Measurements from ENCODE around the gene KLHL33.
"Not testable (repeated sequence)": the region's sequence is repeated elsewhere in the genome, so short reads cannot be mapped to it uniquely, and the experiment has no call there.

KLHL33 gene

GRCh38 chr14:20446889-20447288 lies 10.9 kb upstream of the KLHL33 start:
- 95 to 97% methylated on average over 5 of the region's 5 CpGs for WGBS, 2 experiments
- no peaks in the 10 kb centered on the region for H3K4me1 ChIP-seq (ENCODE audit: control insufficient read depth, insufficient read depth, low read length)
- peaks cover 48% of the 10 kb centered on the region for H3K36me3 ChIP-seq (ENCODE audit: control insufficient read depth, insufficient read depth, low read length)
- H3K27me3 ChIP-seq (ENCODE audit: control insufficient read depth, insufficient read depth, low read length, poor library complexity, severe bottlenecking) = no peaks in the 10 kb centered on the region
- no peaks in the 10 kb centered on the region for H3K9me3 ChIP-seq (ENCODE audit: control insufficient read depth, low read length)
- no peak overlapping the region for H3K4me3 ChIP-seq (ENCODE audit: insufficient read depth, low read depth, low read length)
- no peak overlapping the region for H3K27ac ChIP-seq (ENCODE audit: insufficient read depth, low read depth, low read length, poor library complexity, severe bottlenecking)

- H3K4me3 ChIP-seq (ENCODE audit: insufficient read depth, low read depth, low read length); H3K9me3 ChIP-seq (ENCODE audit: control insufficient read depth, low read length); H3K27ac ChIP-seq (ENCODE audit: insufficient read depth, low read depth, low read length, poor library complexity, severe bottlenecking); H3K27me3 ChIP-seq (ENCODE audit: control insufficient read depth, insufficient read depth, low read length, poor library complexity, severe bottlenecking); H3K4me1 ChIP-seq (ENCODE audit: control insufficient read depth, insufficient read depth, low read length): not testable (repeated sequence)
- WGBS, 2 experiments = 87 to 96% methylated on average over 1 to 2 of the region's 4 CpGs
- peaks cover 28% of the 10 kb centered on the region for H3K36me3 ChIP-seq (ENCODE audit: control insufficient read depth, insufficient read depth, low read length)
Observed at GRCh38 chr14:20443650-20444049, 7.7 kb upstream of the KLHL33 start.

- WGBS, 2 experiments = 95 to 98% methylated on average over 2 of the region's 2 CpGs
- Histone ChIP-seq H3K27ac (ENCODE audit: insufficient read depth, low read depth, low read length, poor library complexity, severe bottlenecking) (no peak overlapping the region), H3K4me1 (ENCODE audit: control insufficient read depth, insufficient read depth, low read length) (no peaks in the 10 kb centered on the region), H3K4me3 (ENCODE audit: insufficient read depth, low read depth, low read length) (no peak overlapping the region), H3K9me3 (ENCODE audit: control insufficient read depth, low read length) (no peaks in the 10 kb centered on the region), H3K36me3 (ENCODE audit: control insufficient read depth, insufficient read depth, low read length) (peaks cover 7% of the 10 kb centered on the region), H3K27me3 (ENCODE audit: control insufficient read depth, insufficient read depth, low read length, poor library complexity, severe bottlenecking) (no peaks in the 10 kb centered on the region)
Observed at GRCh38 chr14:20441461-20441860, 5.5 kb upstream of the KLHL33 start.

GRCh38 chr14:20440882-20441281 lies 4.9 kb upstream of the KLHL33 start:
- Histone ChIP-seq H3K27me3 (ENCODE audit: control insufficient read depth, insufficient read depth, low read length, poor library complexity, severe bottlenecking) (no peaks in the 10 kb centered on the region), H3K27ac (ENCODE audit: insufficient read depth, low read depth, low read length, poor library complexity, severe bottlenecking) (no peak overlapping the region), H3K36me3 (ENCODE audit: control insufficient read depth, insufficient read depth, low read length) (peaks cover 1% of the 10 kb centered on the region), H3K4me1 (ENCODE audit: control insufficient read depth, insufficient read depth, low read length) (no peaks in the 10 kb centered on the region), H3K4me3 (ENCODE audit: insufficient read depth, low read depth, low read length) (no peak overlapping the region), H3K9me3 (ENCODE audit: control insufficient read depth, low read length) (no peaks in the 10 kb centered on the region)
- 89 to 95% methylated on average over 5 of the region's 5 CpGs for WGBS, 2 experiments

- Histone ChIP-seq H3K4me3 (ENCODE audit: insufficient read depth, low read depth, low read length) (no peak overlapping the region), H3K27ac (ENCODE audit: insufficient read depth, low read depth, low read length, poor library complexity, severe bottlenecking) (no peak overlapping the region), H3K27me3 (ENCODE audit: control insufficient read depth, insufficient read depth, low read length, poor library complexity, severe bottlenecking) (no peaks in the 10 kb centered on the region), H3K4me1 (ENCODE audit: control insufficient read depth, insufficient read depth, low read length) (no peaks in the 10 kb centered on the region), H3K36me3 (ENCODE audit: control insufficient read depth, insufficient read depth, low read length) (no peaks in the 10 kb centered on the region), H3K9me3 (ENCODE audit: control insufficient read depth, low read length) (no peaks in the 10 kb centered on the region)
- WGBS, 2 experiments = 91 to 92% methylated on average over 5 of the region's 5 CpGs
Observed at GRCh38 chr14:20440465-20440864, 4.5 kb upstream of the KLHL33 start.

GRCh38 chr14:20438664-20439063 lies 2.7 kb upstream of the KLHL33 start:
- Histone ChIP-seq H3K36me3 (ENCODE audit: control insufficient read depth, insufficient read depth, low read length) (no peaks in the 10 kb centered on the region), H3K27ac (ENCODE audit: insufficient read depth, low read depth, low read length, poor library complexity, severe bottlenecking) (no peak overlapping the region), H3K27me3 (ENCODE audit: control insufficient read depth, insufficient read depth, low read length, poor library complexity, severe bottlenecking) (no peaks in the 10 kb centered on the region), H3K4me3 (ENCODE audit: insufficient read depth, low read depth, low read length) (no peak overlapping the region), H3K4me1 (ENCODE audit: control insufficient read depth, insufficient read depth, low read length) (no peaks in the 10 kb centered on the region), H3K9me3 (ENCODE audit: control insufficient read depth, low read length) (no peaks in the 10 kb centered on the region)
- WGBS, 2 experiments = 95 to 98% methylated on average over 7 of the region's 7 CpGs

GRCh38 chr14:20436363-20436755 lies 393 bp upstream of the KLHL33 start:
- H3K27me3 ChIP-seq (ENCODE audit: control insufficient read depth, insufficient read depth, low read length, poor library complexity, severe bottlenecking) = no peaks in the 10 kb centered on the region
- no peaks in the 10 kb centered on the region for H3K4me1 ChIP-seq (ENCODE audit: control insufficient read depth, insufficient read depth, low read length)
- H3K9me3 ChIP-seq (ENCODE audit: control insufficient read depth, low read length) = no peaks in the 10 kb centered on the region
- no peak overlapping the region for H3K27ac ChIP-seq (ENCODE audit: insufficient read depth, low read depth, low read length, poor library complexity, severe bottlenecking)
- H3K4me3 ChIP-seq (ENCODE audit: insufficient read depth, low read depth, low read length) = no peak overlapping the region
- WGBS, 2 experiments = 88 to 89% methylated on average over 4 of the region's 4 CpGs
- no peaks in the 10 kb centered on the region for H3K36me3 ChIP-seq (ENCODE audit: control insufficient read depth, insufficient read depth, low read length)

GRCh38 chr14:20434701-20435581 lies 1.0 kb downstream of the KLHL33 start:
- no peaks in the 10 kb centered on the region for H3K9me3 ChIP-seq (ENCODE audit: control insufficient read depth, low read length)
- WGBS, 2 experiments = 88 to 92% methylated on average over 44 of the region's 44 CpGs
- no peaks in the 10 kb centered on the region for H3K36me3 ChIP-seq (ENCODE audit: control insufficient read depth, insufficient read depth, low read length)
- no peak overlapping the region for H3K27ac ChIP-seq (ENCODE audit: insufficient read depth, low read depth, low read length, poor library complexity, severe bottlenecking)
- no peaks in the 10 kb centered on the region for H3K27me3 ChIP-seq (ENCODE audit: control insufficient read depth, insufficient read depth, low read length, poor library complexity, severe bottlenecking)
- no peaks in the 10 kb centered on the region for H3K4me1 ChIP-seq (ENCODE audit: control insufficient read depth, insufficient read depth, low read length)
- H3K4me3 ChIP-seq (ENCODE audit: insufficient read depth, low read depth, low read length) = no peak overlapping the region

- 92 to 93% methylated on average over 30 of the region's 30 CpGs for WGBS, 2 experiments
- H3K36me3 ChIP-seq (ENCODE audit: control insufficient read depth, insufficient read depth, low read length) = no peaks in the 10 kb centered on the region
- no peaks in the 10 kb centered on the region for H3K4me1 ChIP-seq (ENCODE audit: control insufficient read depth, insufficient read depth, low read length)
- no peaks in the 10 kb centered on the region for H3K27me3 ChIP-seq (ENCODE audit: control insufficient read depth, insufficient read depth, low read length, poor library complexity, severe bottlenecking)
- no peak overlapping the region for H3K27ac ChIP-seq (ENCODE audit: insufficient read depth, low read depth, low read length, poor library complexity, severe bottlenecking)
- no peaks in the 10 kb centered on the region for H3K9me3 ChIP-seq (ENCODE audit: control insufficient read depth, low read length)
- H3K4me3 ChIP-seq (ENCODE audit: insufficient read depth, low read depth, low read length) = no peak overlapping the region
Observed at GRCh38 chr14:20429801-20430669, 5.9 kb downstream of the KLHL33 start.

- no peaks in the 10 kb centered on the region for H3K27me3 ChIP-seq (ENCODE audit: control insufficient read depth, insufficient read depth, low read length, poor library complexity, severe bottlenecking)
- H3K27ac ChIP-seq (ENCODE audit: insufficient read depth, low read depth, low read length, poor library complexity, severe bottlenecking) = no peak overlapping the region
- no peaks in the 10 kb centered on the region for H3K4me1 ChIP-seq (ENCODE audit: control insufficient read depth, insufficient read depth, low read length)
- WGBS, 2 experiments = 69 to 76% methylated on average over 5 of the region's 5 CpGs
- no peaks in the 10 kb centered on the region for H3K9me3 ChIP-seq (ENCODE audit: control insufficient read depth, low read length)
- no peaks in the 10 kb centered on the region for H3K36me3 ChIP-seq (ENCODE audit: control insufficient read depth, insufficient read depth, low read length)
- H3K4me3 ChIP-seq (ENCODE audit: insufficient read depth, low read depth, low read length) = no peak overlapping the region
Observed at GRCh38 chr14:20428802-20429201, 7.2 kb downstream of the KLHL33 start.
